AG10803 (cell line): ENCODE measurements around the gene PPDPF.
A peak's percentile ranks its signal among the peaks of the same experiment; 100 is the strongest.

Source experiments
- DNase-seq: peaks from one replicate; pipeline ENCODE4 v3.0.0; 2010; ENCODE audit warnings: low read depth
- H3K4me3 ChIP-seq: 2 replicates; pipeline ENCODE4 v1.5.1; 2011; ENCODE audit warnings: mild to moderate bottlenecking, low read length, control low read depth
- TF ChIP-seq, protein P1 (sequence below): conservative IDR thresholded peaks from 2 replicates; pipeline ENCODE4 v1.5.1; 2011; ENCODE audit warnings: mild to moderate bottlenecking, low read length, control low read depth, inconsistent platforms

PPDPF gene

DNA sequence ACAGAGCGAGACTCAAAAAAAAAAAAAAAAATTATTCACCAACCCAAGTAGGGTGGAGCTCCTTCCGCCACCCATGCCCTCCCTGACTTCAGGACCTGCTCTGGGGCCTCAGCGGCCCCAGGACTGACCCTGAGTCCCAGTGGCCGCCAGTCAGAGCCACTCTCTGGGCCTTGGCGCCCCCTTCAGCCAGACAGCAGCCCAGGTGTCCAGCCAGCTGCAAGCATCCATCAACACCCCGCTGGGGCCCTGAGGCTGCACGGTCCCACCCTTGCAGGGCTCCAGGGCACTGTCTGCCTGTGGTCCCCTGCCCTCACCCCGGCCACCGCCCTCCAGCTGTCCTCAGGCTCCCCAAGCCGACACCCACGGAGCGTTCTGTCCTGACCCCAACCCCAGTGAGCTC is 36.7 kb upstream of the PPDPF start:
- DNase-seq, result no peak
- H3K4me3 ChIP-seq, result no peak overlapping the region
- TF ChIP-seq, protein P1, sequence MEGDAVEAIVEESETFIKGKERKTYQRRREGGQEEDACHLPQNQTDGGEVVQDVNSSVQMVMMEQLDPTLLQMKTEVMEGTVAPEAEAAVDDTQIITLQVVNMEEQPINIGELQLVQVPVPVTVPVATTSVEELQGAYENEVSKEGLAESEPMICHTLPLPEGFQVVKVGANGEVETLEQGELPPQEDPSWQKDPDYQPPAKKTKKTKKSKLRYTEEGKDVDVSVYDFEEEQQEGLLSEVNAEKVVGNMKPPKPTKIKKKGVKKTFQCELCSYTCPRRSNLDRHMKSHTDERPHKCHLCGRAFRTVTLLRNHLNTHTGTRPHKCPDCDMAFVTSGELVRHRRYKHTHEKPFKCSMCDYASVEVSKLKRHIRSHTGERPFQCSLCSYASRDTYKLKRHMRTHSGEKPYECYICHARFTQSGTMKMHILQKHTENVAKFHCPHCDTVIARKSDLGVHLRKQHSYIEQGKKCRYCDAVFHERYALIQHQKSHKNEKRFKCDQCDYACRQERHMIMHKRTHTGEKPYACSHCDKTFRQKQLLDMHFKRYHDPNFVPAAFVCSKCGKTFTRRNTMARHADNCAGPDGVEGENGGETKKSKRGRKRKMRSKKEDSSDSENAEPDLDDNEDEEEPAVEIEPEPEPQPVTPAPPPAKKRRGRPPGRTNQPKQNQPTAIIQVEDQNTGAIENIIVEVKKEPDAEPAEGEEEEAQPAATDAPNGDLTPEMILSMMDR, result 0 out of 2 replicates have a peak, but pooled peaks have one; percentile 2

DNA sequence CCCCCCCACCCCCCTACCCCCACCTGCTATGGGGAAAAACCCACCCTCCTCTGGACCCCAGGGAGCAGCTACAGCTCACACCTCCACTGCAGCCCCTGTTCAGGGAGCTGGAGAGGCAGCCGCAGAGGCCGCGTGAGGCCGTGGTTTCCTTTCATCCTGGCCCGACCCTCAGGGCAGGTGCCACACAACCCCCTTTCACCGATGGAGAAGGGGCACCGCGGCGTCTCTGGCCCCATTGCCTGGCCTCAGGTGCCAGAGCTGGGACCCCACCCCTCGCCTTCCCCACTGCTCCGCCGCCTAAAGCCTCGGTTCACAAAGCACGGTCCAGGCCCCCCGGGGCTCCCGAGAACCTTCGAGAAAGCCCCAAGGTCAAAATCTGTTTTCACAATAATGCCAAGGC is 36.3 kb upstream of the PPDPF start:
- TF ChIP-seq, protein P1, result no peak
- no peak for DNase-seq
- H3K4me3 ChIP-seq, result no peak overlapping the region

DNA sequence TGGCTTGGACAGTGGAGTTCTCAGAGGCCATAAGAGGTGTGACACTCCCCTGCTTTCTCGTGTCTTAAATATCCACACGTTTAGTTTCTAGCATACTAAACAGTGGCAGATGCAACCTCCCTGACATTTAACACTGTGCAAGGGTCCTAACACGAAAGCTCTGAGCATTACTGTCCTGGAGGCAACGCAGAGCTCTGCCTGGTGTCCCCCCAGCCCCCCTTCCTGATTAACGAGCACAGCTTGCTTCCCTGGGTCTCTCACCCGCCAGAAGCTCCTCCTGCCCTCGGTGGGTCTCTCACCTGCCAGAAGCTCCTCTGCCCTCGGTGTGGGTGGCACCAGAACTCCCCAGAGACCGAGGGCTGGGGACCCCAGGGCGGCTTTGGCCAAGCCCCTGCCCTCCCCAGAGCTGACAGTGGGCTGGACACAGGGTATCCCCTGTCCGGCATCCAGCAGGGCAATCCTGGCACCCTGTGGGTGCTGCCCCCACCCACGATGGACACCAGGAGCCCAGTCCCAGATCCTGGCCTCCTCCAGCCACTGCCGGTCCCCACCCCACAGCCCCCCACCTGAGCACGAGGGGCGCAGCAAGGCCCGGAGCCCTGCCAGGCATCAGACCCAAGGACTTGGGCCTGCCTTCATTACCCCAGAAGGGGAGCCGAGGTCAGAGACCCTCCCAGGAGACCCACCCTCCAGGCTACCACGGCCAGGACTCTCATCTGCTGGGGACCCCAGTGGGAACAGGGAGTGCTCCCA is 35.7 kb upstream of the PPDPF start:
- TF ChIP-seq, protein P1, result no peak
- DNase-seq, result no peak
- H3K4me3 ChIP-seq, result no peak overlapping the region

DNA sequence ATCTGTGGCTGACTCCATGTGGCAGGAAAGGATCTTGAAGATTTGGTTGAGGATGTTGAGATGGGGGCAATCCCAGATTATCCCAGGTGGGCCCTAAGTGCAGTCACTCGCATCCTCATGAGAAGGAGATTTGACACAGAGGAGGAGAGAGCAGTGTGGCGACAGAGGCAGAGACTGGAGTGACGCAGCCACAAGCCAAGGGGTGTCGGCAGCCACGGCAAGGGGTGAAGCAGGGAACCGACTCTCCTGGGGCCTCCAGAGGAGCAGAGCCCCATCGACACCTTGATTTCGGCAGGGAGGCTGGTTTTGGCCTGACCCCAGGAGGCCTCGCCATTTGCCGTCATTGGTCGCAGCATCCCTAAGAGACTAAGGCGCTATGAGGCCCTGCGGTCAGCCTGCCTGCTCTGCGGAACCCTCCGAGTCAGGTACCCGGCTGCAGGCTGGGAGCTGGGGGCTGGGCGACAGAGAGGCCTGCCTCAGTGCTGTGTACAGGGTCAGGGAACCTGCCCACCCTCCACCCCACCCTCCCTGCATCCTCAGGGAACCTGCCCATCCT is 34.2 kb upstream of the PPDPF start:
- TF ChIP-seq, protein P1, result no peak
- H3K4me3 ChIP-seq, result no peak overlapping the region
- DNase-seq, result no peak

DNA sequence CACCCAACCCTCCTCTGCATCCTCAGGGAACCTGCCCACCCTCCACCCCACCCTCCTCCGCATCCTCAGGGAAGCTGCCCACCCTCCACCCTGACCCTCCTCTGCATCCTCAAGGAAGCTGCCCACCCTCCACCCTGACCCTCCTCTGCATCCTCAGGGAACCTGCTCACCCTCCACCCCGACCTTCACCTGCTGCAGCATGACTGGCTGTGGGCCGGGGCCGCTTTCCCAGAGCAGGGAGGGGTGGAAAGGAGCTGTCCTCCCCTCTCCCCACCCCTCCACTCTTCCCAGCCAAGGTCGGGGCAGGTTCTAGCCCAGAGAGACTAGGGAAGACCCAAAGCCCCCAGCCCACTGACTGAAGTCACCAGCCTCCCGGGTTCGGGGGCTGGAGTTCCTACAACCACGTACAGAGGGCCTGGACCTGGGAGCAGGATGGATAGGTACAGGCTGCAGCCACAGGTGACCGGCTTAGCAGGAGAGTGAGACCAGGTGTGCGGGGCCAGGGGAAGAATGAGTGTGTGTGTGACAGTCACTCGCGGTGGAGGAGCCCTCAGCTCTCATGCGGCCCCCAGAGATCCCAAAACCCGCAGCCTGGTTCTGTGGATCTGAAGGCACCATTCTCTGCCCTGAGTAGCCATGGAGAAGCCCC is 33.3 kb upstream of the PPDPF start:
- H3K4me3 ChIP-seq, result no peak overlapping the region
- TF ChIP-seq, protein P1, result no peak

DNA sequence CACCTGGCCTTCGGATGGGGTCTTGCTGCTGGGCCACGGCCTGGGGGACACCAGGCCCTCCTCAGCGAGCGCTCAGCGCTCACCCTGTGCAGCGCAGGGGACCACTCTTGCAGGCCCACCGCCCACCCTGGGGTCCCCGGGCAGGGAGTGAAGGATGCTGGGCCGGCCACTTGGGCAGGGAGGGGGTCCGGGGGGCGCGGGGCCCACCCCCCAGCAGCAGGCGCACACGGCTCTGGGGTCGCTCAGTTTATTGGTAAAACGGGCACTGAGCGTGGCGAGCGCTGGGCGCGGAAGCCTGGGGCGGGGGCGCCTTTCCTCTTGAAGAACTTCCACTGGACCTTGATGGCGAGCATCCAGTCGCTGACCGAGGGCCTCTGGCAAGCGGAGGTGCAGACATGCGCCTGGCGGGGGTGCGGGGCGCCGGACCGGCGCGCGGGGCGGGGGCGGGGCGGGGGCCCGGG is 32.8 kb upstream of the PPDPF start:
- TF ChIP-seq, protein P1, result no peak
- no peak for DNase-seq
- H3K4me3 ChIP-seq, result no peak overlapping the region

More for the DNA sequence above, 33.3 kb upstream of the PPDPF start:
- no peak for DNase-seq
